ENCODE results near the gene CAD. TPM values are rescaled to one million over a fixed set of nuclear protein-coding genes. Genes with fewer than 3 reads are reported as not detected.

Gene CAD
- total and polyA plus RNA-seq, 2 donors (not counting 3 experiments of a cell fraction or from before 2014, with no cell fraction given) = 60.3 to 91.4 TPM

DNA sequence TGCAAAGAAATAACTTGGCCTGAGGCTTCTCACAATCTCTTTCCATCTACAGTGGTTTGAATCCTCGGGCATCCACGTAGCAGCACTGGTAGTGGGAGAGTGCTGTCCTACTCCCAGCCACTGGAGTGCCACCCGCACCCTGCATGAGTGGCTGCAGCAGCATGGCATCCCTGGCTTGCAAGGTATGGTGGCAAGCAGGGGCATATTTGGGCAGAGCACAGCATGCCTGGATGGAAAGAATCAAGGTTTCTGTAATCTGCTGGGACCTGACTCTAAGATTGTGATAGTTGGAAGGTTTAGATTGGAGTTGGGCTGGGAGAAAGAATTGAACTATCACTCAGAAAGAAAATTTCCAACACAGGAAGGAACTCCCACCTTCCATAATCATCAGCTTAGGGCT is 4.0 kb downstream of the CAD start:
- DNase-seq (ENCODE audit: low read depth, low spot score) = no peak
- intact Hi-C loops (cut with micrococcal nuclease) (no loop called here), dilution Hi-C loops (cut with MboI; ENCODE audit: extremely low pct_ligation_motif_present, low sequenced_read_pairs) (no loop called here)
- no peaks in the 10 kb centered on the region for H3K27me3 ChIP-seq (ENCODE audit: control insufficient read depth in 2 of 2, insufficient read depth in 2 of 2, low read length in 2 of 2)
- no peak overlapping the region for H3K4me3 ChIP-seq (replicated peaks in 1 of 3; ENCODE audit: insufficient read depth in 1 of 3, low read depth in 1 of 3, low read length in 3 of 3)
- H4K20me1 ChIP-seq (replicated peaks; ENCODE audit: control insufficient read depth, extremely low read depth, insufficient read depth, low read length) = no peaks in the 10 kb centered on the region
- no peak for FAIRE-seq
- no peaks in the 10 kb centered on the region for H3K9me1 ChIP-seq (replicated peaks; ENCODE audit: control insufficient read depth, extremely low read depth, insufficient read depth, low read length)
- BruUV-seq (replicated peaks) = no TSS peak
- CTCF ChIA-PET = no interaction called here
- H3K4me2 ChIP-seq (ENCODE audit: insufficient read depth, low read length) = no peak overlapping the region
- H3K36me3 ChIP-seq (ENCODE audit: control insufficient read depth in 2 of 2, extremely low read depth in 1 of 2, insufficient read depth in 2 of 2, low read length in 2 of 2) = peaks cover 20 to 28% of the 10 kb centered on the region in 2 experiments
- no peak overlapping the region for H3K9ac ChIP-seq (replicated peaks; ENCODE audit: extremely low read depth, insufficient read depth, low read length)
- no peak overlapping the region for H2AFZ ChIP-seq (ENCODE audit: low read depth, low read length)
- POLR2A ChIA-PET = no interaction called here
- H3K4me1 ChIP-seq (ENCODE audit: control insufficient read depth, extremely low read depth, insufficient read depth, low read length) = peaks cover 16% of the 10 kb centered on the region
- TF ChIP-seq MYC (IDR thresholded peaks at IDR 0.05; ENCODE audit: low read depth, low read length) = no peak
- TF ChIP-seq GATA2 (IDR thresholded peaks at IDR 0.05; ENCODE audit: insufficient read depth, insufficient read length, low read depth, low read length) = no peak
- TF ChIP-seq POLR2A (IDR thresholded peaks at IDR 0.05; ENCODE audit: low read depth, low read length) = no peak
- no peak overlapping the region for H3K27ac ChIP-seq (ENCODE audit: insufficient read depth, low read depth, low read length)
- no peaks in the 10 kb centered on the region for H3K9me3 ChIP-seq (replicated peaks; ENCODE audit: control insufficient read depth, insufficient read depth, low read length)
- H3K79me2 ChIP-seq (ENCODE audit: control insufficient read depth, insufficient read depth, low read length) = peaks cover 25% of the 10 kb centered on the region

DNA sequence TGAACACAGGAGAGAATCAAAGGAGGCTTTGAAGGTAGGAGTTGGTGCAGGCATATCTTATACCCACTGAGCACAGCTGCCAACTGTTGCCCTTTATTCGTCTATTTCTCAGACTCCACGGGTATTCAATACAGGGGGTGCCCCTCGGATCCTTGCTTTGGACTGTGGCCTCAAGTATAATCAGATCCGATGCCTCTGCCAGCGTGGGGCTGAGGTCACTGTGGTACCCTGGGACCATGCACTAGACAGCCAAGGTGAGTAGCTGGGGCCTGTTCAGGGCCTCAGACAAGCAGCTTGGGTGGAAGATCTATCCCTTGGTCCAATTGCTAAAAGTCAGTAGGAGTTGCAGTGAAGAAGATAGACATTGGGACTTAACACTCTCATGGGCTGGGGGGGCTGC is 5.2 kb downstream of the CAD start:
- intact Hi-C loops (cut with micrococcal nuclease) = no loop called here

More for the DNA sequence above, 5.2 kb downstream of the CAD start:
- H3K9me3 ChIP-seq (replicated peaks; ENCODE audit: control insufficient read depth, insufficient read depth, low read length) = no peaks in the 10 kb centered on the region
- H3K36me3 ChIP-seq (ENCODE audit: control insufficient read depth in 2 of 2, extremely low read depth in 1 of 2, insufficient read depth in 2 of 2, low read length in 2 of 2) = peaks cover 28 to 37% of the 10 kb centered on the region in 2 experiments
- H3K4me1 ChIP-seq (ENCODE audit: control insufficient read depth, extremely low read depth, insufficient read depth, low read length) = peaks cover 13% of the 10 kb centered on the region
- H3K4me3 ChIP-seq (replicated peaks in 1 of 3; ENCODE audit: insufficient read depth in 1 of 3, low read depth in 1 of 3, low read length in 3 of 3) = no peak overlapping the region
- no peak for DNase-seq (ENCODE audit: low read depth, low spot score)
- TF ChIP-seq JUN (IDR thresholded peaks at IDR 0.05; ENCODE audit: borderline replicate concordance, insufficient read depth, insufficient read length, low read depth) (no peak), EZH2 (IDR thresholded peaks at IDR 0.05; ENCODE audit: borderline replicate concordance, low read depth, low read length, severe bottlenecking) (no peak), FOS (IDR thresholded peaks at IDR 0.05; ENCODE audit: borderline replicate concordance, insufficient read depth, low read length) (no peak), MYC (IDR thresholded peaks at IDR 0.05; ENCODE audit: low read depth, low read length) (no peak), POLR2A (IDR thresholded peaks at IDR 0.05; ENCODE audit: low read depth, low read length) (no peak), GATA2 (IDR thresholded peaks at IDR 0.05; ENCODE audit: insufficient read depth, insufficient read length, low read depth, low read length) (no peak), POLR2AphosphoS5 (IDR thresholded peaks at IDR 0.05; ENCODE audit: insufficient read depth, low read depth, low read length) (no peak)
- TF ChIP-seq, protein P1, sequence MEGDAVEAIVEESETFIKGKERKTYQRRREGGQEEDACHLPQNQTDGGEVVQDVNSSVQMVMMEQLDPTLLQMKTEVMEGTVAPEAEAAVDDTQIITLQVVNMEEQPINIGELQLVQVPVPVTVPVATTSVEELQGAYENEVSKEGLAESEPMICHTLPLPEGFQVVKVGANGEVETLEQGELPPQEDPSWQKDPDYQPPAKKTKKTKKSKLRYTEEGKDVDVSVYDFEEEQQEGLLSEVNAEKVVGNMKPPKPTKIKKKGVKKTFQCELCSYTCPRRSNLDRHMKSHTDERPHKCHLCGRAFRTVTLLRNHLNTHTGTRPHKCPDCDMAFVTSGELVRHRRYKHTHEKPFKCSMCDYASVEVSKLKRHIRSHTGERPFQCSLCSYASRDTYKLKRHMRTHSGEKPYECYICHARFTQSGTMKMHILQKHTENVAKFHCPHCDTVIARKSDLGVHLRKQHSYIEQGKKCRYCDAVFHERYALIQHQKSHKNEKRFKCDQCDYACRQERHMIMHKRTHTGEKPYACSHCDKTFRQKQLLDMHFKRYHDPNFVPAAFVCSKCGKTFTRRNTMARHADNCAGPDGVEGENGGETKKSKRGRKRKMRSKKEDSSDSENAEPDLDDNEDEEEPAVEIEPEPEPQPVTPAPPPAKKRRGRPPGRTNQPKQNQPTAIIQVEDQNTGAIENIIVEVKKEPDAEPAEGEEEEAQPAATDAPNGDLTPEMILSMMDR (IDR thresholded peaks at IDR 0.05; ENCODE audit: extremely low read depth in 1 of 2, insufficient read depth in 1 of 2, low read depth in 1 of 2, low read length in 2 of 2) = no peak
- TF ChIP-seq, protein P2, sequence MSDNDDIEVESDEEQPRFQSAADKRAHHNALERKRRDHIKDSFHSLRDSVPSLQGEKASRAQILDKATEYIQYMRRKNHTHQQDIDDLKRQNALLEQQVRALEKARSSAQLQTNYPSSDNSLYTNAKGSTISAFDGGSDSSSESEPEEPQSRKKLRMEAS (IDR thresholded peaks at IDR 0.05; ENCODE audit: insufficient read depth, insufficient read length) = no peak
- no TSS peak for BruUV-seq (replicated peaks)
- H4K20me1 ChIP-seq (replicated peaks; ENCODE audit: control insufficient read depth, extremely low read depth, insufficient read depth, low read length) = no peaks in the 10 kb centered on the region
- H3K4me2 ChIP-seq (ENCODE audit: insufficient read depth, low read length) = no peak overlapping the region
- dilution Hi-C loops (cut with MboI; ENCODE audit: extremely low pct_ligation_motif_present, low sequenced_read_pairs) = no loop called here
- CTCF ChIA-PET = no interaction called here
- no peaks in the 10 kb centered on the region for H3K27me3 ChIP-seq (ENCODE audit: control insufficient read depth in 2 of 2, insufficient read depth in 2 of 2, low read length in 2 of 2)
- no peaks in the 10 kb centered on the region for H3K9me1 ChIP-seq (replicated peaks; ENCODE audit: control insufficient read depth, extremely low read depth, insufficient read depth, low read length)
- H2AFZ ChIP-seq (ENCODE audit: low read depth, low read length) = no peak overlapping the region
- peaks cover 24% of the 10 kb centered on the region for H3K79me2 ChIP-seq (ENCODE audit: control insufficient read depth, insufficient read depth, low read length)
- FAIRE-seq = no peak
- POLR2A ChIA-PET = no interaction called here
- H3K27ac ChIP-seq (ENCODE audit: insufficient read depth, low read depth, low read length) = no peak overlapping the region
- no peak overlapping the region for H3K9ac ChIP-seq (replicated peaks; ENCODE audit: extremely low read depth, insufficient read depth, low read length)
